ENCODE results near the gene S100A6.

The S100A6 gene

DNA sequence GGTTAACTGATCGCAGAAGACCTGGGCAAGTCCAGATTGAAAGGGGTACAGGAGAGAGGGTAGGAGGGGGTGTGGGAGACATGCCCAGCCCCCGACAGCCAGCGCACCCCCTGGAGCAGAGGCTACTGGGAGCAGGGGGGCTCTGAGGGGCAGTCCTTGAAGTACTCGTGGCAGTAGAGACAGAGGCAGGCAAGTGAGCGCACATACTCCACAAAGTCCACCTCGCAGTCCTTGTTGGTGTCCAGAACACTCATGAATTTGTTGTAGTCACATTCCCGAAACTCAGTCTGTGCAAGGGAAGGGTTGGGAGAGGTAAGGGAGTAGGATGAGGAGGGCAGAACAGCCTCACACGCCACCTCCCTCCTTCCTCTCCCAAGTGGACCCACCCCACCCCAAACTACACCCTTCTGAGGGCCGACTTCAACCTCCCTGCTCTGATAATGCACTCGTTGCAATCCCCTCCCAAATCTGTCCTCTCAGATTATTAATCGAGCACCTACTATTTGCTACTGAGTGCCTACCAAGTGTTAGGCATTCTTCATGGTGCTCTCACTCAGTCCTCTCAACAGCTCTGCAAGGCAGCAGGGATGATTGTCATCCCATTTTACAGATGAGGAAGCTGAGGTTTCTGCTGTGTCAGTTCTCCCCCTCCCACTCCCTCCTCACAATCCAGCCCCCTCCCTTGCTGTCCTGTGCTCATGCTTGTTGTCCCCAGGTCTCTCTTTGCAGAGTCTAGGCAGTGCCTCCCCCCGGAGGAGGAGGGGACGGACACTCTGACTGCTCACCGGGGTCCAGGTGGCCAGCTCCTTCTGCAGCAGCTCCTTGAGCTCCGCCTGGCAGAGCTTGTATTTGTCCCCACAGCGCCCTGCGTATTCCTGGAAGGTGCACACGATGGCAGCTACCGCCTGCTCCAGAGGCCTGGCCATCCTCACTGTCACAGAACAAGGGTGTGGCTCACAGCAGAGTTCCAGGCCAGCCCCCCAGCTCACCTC is 12.1 kb upstream of the S100A6 start:
- no peak overlapping the region for H3K4me3 ChIP-seq (ENCODE audit: low read depth, low read length)
- TF ChIP-seq CTCF (IDR thresholded peaks at IDR 0.05; ENCODE audit: borderline replicate concordance, insufficient read depth, low read depth, low read length) = no peak

GRCh38 chr1:153546796-153547559 is 11.2 kb upstream of the S100A6 start:
- no peak for TF ChIP-seq CTCF (IDR thresholded peaks at IDR 0.05; ENCODE audit: borderline replicate concordance, insufficient read depth, low read depth, low read length)

GRCh38 chr1:153546371-153546770 is 10.6 kb upstream of the S100A6 start:
- H3K4me3 ChIP-seq (ENCODE audit: low read depth, low read length) = no peak overlapping the region
- no peak for TF ChIP-seq CTCF (IDR thresholded peaks at IDR 0.05; ENCODE audit: borderline replicate concordance, insufficient read depth, low read depth, low read length)

More at GRCh38 chr1:153546796-153547559, 11.2 kb upstream of the S100A6 start:
- no peak overlapping the region for H3K4me3 ChIP-seq (ENCODE audit: low read depth, low read length)

- H3K4me3 ChIP-seq (ENCODE audit: low read depth, low read length) = peak within 1 kb of the TSS; percentile 16
Observed at GRCh38 chr1:153545067-153546055, 9.6 kb upstream of the S100A6 start, which contains the start of gene S100A4. Gene S100A4, minus strand, starts transcription at chr1:153545806. Its CDS starts 1,012 bp downstream, at chr1:153544794.

GRCh38 chr1:153544453-153545066 is 8.8 kb upstream of the S100A6 start:
- no peak for TF ChIP-seq CTCF (IDR thresholded peaks at IDR 0.05; ENCODE audit: borderline replicate concordance, insufficient read depth, low read depth, low read length)
- no peak overlapping the region for H3K4me3 ChIP-seq (ENCODE audit: low read depth, low read length)

More at GRCh38 chr1:153545067-153546055, 9.6 kb upstream of the S100A6 start, which contains the start of gene S100A4:
- TF ChIP-seq CTCF (IDR thresholded peaks at IDR 0.05; ENCODE audit: borderline replicate concordance, insufficient read depth, low read depth, low read length) = no peak

DNA sequence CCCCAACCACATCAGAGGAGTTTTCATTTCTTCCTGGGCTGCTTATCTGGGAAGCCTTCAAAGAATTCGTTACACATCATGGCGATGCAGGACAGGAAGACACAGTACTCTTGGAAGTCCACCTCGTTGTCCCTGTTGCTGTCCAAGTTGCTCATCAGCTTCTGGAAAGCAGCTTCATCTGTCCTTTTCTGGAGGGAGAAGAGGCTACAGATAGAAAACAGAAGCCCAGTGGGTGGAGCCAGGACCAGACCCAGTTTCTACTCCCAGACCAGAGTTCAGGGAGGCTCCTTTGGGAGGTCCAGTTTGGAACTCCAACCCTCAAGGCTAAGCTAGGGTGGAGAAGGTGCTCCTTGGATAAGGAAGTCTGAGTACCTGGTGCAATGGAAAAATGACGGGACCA is 7.9 kb upstream of the S100A6 start:
- TF ChIP-seq CTCF (IDR thresholded peaks at IDR 0.05; ENCODE audit: borderline replicate concordance, insufficient read depth, low read depth, low read length) = no peak
- no peak overlapping the region for H3K4me3 ChIP-seq (ENCODE audit: low read depth, low read length)
